Glomerular endothelial cell (primary cell): ENCODE results near the gene TNFRSF11A. TPM values are rescaled to one million over a fixed set of nuclear protein-coding genes. Genes with fewer than 3 reads are reported as not detected.

Experiments used
- DNase-seq: peaks from one replicate; pipeline ENCODE4 v3.0.0-alpha.2; 2011; ENCODE audit warnings: low read depth, low spot score; ENCODE audit errors: extremely low read depth
- total RNA-seq: library from RNA; depleted of rRNA; stranded (reverse); fragments of >200 nt; gene quantifications from 2 replicates; pipeline ENCODE4 v1.2.3, GENCODE V29; 2015

The TNFRSF11A gene
- total RNA-seq, 1 donor from 2014 or later: 1.4 TPM

- DNase-seq: no peak
Measured at GRCh38 chr18:62324181-62324828, 805 bp upstream of the TNFRSF11A start.

GRCh38 chr18:62325806-62326645 lies 916 bp downstream of the TNFRSF11A start:
- DNase-seq: no peak

GRCh38 chr18:62326646-62327348 lies 1.7 kb downstream of the TNFRSF11A start:
- no peak for DNase-seq

GRCh38 chr18:62327977-62328376 lies 2.9 kb downstream of the TNFRSF11A start:
- no peak for DNase-seq

GRCh38 chr18:62328586-62329525 lies 3.7 kb downstream of the TNFRSF11A start:
- no peak for DNase-seq

- no peak for DNase-seq
Measured at GRCh38 chr18:62329691-62330454, 4.8 kb downstream of the TNFRSF11A start.

- no peak for DNase-seq
Measured at GRCh38 chr18:62330650-62331049, 5.5 kb downstream of the TNFRSF11A start.

- DNase-seq: no peak
Measured at GRCh38 chr18:62331581-62332356, 6.7 kb downstream of the TNFRSF11A start.

- no peak for DNase-seq
Measured at GRCh38 chr18:62332431-62332830, 7.3 kb downstream of the TNFRSF11A start.

- DNase-seq: no peak
Measured at GRCh38 chr18:62332964-62333695, 8.0 kb downstream of the TNFRSF11A start.

- DNase-seq: no peak
Measured at GRCh38 chr18:62334120-62334519, 9.0 kb downstream of the TNFRSF11A start.

GRCh38 chr18:62335494-62335893 lies 10.4 kb downstream of the TNFRSF11A start:
- DNase-seq: no peak

- DNase-seq: no peak
Measured at GRCh38 chr18:62336618-62337017, 11.5 kb downstream of the TNFRSF11A start.

GRCh38 chr18:62337336-62337735 lies 12.2 kb downstream of the TNFRSF11A start:
- DNase-seq: no peak

GRCh38 chr18:62338446-62339105 lies 13.5 kb downstream of the TNFRSF11A start:
- no peak for DNase-seq

- no peak for DNase-seq
Measured at GRCh38 chr18:62339106-62339988, 14.2 kb downstream of the TNFRSF11A start.

GRCh38 chr18:62340996-62341395 lies 15.9 kb downstream of the TNFRSF11A start:
- no peak for DNase-seq
